Loucy (cell line): ENCODE measurements around the gene CABLES1.

Experiments used
- H2AFZ ChIP-seq: fragments of 200-600 bp; sonication (generic); 2 replicates; pipeline ENCODE4 v1.6.0; 2016; ENCODE audit warnings: antibody characterized with exemption, mild to moderate bottlenecking, low read length, moderate library complexity
- H3F3A ChIP-seq: fragments of 200-600 bp; 2 replicates; pipeline ENCODE4 v1.6.0; 2016; ENCODE audit warnings: antibody characterized with exemption, low read depth, mild to moderate bottlenecking
- H3K27me3 ChIP-seq: fragments of 200-600 bp; sonication (generic); 2 replicates; pipeline ENCODE4 v1.6.1; 2014; ENCODE audit warnings: low read length, mild to moderate bottlenecking; ENCODE audit not compliant: insufficient read depth, poor library complexity, severe bottlenecking
- H3K36me3 ChIP-seq: fragments of 200-600 bp; sonication (generic); 2 replicates; pipeline ENCODE4 v1.6.1; 2016; ENCODE audit warnings: low read length; ENCODE audit not compliant: insufficient read depth
- H3K4me1 ChIP-seq: fragments of 200-600 bp; sonication (generic); 2 replicates; pipeline ENCODE4 v1.5.1; 2014; ENCODE audit warnings: low read length, mild to moderate bottlenecking; ENCODE audit not compliant: insufficient read depth, poor library complexity, severe bottlenecking
- H3K4me2 ChIP-seq: fragments of 200-600 bp; sonication (generic); 2 replicates; pipeline ENCODE4 v1.6.0; 2014; ENCODE audit warnings: antibody characterized with exemption, low read length, low read depth, mild to moderate bottlenecking; ENCODE audit not compliant: poor library complexity, severe bottlenecking
- H3K4me3 ChIP-seq: fragments of 200-600 bp; sonication (generic); 2 replicates; pipeline ENCODE4 v1.5.1; 2014; ENCODE audit warnings: low read length, mild to moderate bottlenecking, mixed read lengths; ENCODE audit not compliant: poor library complexity, severe bottlenecking
- H3K79me2 ChIP-seq: fragments of 200-600 bp; sonication (generic); 2 replicates; pipeline ENCODE4 v1.6.1; 2014; ENCODE audit warnings: low read length; ENCODE audit not compliant: insufficient read depth
- H3K9ac ChIP-seq: fragments of 200-600 bp; sonication (generic); 2 replicates; pipeline ENCODE4 v1.6.0; 2014; ENCODE audit warnings: mild to moderate bottlenecking, low read depth, low read length, moderate library complexity; ENCODE audit not compliant: poor library complexity, severe bottlenecking
- H3K9me2 ChIP-seq: fragments of 200-600 bp; sonication (generic); replicated peaks from 2 replicates; pipeline ENCODE4 v1.6.1; 2016; ENCODE audit warnings: low read depth, low read length, mixed read lengths
- H3K9me3 ChIP-seq: fragments of 200-600 bp; sonication (generic); 2 replicates; pipeline ENCODE4 v1.6.1; 2014; ENCODE audit warnings: mild to moderate bottlenecking, antibody characterized with exemption, low read length, low read depth; ENCODE audit not compliant: insufficient read depth
- H4K20me1 ChIP-seq: fragments of 200-600 bp; sonication (generic); 2 replicates; pipeline ENCODE4 v1.6.0; 2014; ENCODE audit warnings: antibody characterized with exemption, low read length, mild to moderate bottlenecking; ENCODE audit not compliant: insufficient read depth, poor library complexity, severe bottlenecking
- EZH2phosphoT487 ChIP-seq: fragments of 200-600 bp; IDR thresholded peaks from 2 replicates; pipeline ENCODE4 v1.6.1; 2018; ENCODE audit warnings: antibody characterized with exemption, mild to moderate bottlenecking, moderate library complexity, borderline replicate concordance
- TF ChIP-seq, protein P1 (sequence below): fragments of 200-600 bp; sonication (generic); conservative IDR thresholded peaks from 2 replicates; pipeline ENCODE4 v1.5.1; 2014; ENCODE audit warnings: mild to moderate bottlenecking, antibody characterized with exemption, low read length

The CABLES1 gene

DNA sequence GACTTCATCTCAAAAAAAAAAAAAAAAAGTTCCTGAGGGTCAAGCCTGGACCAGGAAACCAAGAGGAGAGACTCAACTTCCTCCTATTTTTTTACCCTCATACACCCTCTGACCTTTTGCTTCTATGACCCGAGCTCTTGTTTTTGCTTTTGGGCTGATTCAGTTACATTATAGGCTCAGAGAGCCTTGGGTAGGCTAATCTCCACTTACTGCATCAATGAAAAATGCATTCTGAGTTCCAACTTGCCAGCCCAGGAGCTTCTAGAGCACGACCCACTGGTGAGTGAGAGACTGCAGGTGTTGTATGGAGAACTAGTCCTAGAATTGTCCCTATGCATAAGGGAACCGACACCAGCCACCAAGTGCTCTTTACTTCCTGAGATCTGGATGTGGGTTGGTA is 91.1 kb downstream of the CABLES1 start:
- no peak overlapping the region for H3K4me2 ChIP-seq
- no peak overlapping the region for H2AFZ ChIP-seq
- TF ChIP-seq, protein P1, sequence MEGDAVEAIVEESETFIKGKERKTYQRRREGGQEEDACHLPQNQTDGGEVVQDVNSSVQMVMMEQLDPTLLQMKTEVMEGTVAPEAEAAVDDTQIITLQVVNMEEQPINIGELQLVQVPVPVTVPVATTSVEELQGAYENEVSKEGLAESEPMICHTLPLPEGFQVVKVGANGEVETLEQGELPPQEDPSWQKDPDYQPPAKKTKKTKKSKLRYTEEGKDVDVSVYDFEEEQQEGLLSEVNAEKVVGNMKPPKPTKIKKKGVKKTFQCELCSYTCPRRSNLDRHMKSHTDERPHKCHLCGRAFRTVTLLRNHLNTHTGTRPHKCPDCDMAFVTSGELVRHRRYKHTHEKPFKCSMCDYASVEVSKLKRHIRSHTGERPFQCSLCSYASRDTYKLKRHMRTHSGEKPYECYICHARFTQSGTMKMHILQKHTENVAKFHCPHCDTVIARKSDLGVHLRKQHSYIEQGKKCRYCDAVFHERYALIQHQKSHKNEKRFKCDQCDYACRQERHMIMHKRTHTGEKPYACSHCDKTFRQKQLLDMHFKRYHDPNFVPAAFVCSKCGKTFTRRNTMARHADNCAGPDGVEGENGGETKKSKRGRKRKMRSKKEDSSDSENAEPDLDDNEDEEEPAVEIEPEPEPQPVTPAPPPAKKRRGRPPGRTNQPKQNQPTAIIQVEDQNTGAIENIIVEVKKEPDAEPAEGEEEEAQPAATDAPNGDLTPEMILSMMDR, result no peak
- no peak for TF ChIP-seq EZH2phosphoT487
- H3K36me3 ChIP-seq, result peaks cover 3% of the 10 kb centered on the region; the same call in 1 of the 2 replicates
- H3F3A ChIP-seq, result no peaks in the 10 kb centered on the region; the same call in 1 of the 2 replicates
- peaks cover 48% of the 10 kb centered on the region for H3K4me1 ChIP-seq
- no peaks in the 10 kb centered on the region for H3K79me2 ChIP-seq
- H3K9ac ChIP-seq, result no peak overlapping the region
- no peaks in the 10 kb centered on the region for H3K9me3 ChIP-seq
- no peaks in the 10 kb centered on the region for H3K27me3 ChIP-seq
- H3K4me3 ChIP-seq, result no peak overlapping the region
- no peaks in the 10 kb centered on the region for H4K20me1 ChIP-seq
- no peaks in the 10 kb centered on the region for H3K9me2 ChIP-seq

DNA sequence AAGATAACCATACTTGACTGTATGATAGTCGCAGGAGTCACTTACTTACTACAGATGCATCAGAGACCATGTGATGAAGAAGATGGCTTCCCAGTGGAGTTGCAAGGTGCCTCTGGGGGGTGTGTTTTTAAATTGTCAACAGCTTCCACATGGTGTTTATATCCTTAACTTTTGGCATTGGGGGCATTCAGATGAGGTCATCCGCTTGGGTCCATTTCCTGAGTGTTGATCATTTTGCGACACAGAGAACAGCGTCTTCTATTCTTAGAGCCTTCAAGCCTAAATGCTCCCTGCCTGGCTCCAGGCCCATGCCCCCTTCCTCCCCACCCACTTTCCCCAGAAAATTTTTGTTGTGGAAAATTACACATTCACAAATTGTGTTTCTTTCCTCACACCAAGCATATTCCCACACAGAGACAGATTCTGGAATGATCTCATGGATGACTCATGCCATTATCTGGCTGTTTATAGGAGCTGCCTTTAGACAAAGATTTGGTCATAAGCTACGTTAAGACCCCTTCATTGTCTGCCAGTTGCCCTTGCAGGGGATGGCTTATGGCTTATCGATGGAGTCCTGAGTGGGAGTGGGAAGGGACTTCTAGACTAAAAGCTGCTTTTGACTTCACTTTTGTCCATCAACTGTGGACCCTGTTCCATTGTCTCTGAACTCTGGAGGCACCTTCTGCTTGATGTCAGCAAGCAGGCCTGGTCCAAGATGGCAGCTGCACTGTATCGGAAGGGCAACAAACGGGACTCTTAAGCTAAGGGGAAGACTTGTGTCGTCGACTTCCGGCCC is 91.8 kb downstream of the CABLES1 start:
- Histone ChIP-seq H3K4me2 (no peak overlapping the region), H4K20me1 (no peaks in the 10 kb centered on the region), H3K4me3 (no peak overlapping the region), H3K9me2 (no peaks in the 10 kb centered on the region), H3K9me3 (no peaks in the 10 kb centered on the region), H3K36me3 (0 out of 2 replicates have a peak, but pooled peaks cover 3% of the 10 kb centered on the region), H3K9ac (no peak overlapping the region), H3F3A (peaks cover 5% of the 10 kb centered on the region), H2AFZ (no peak overlapping the region), H3K79me2 (no peaks in the 10 kb centered on the region), H3K27me3 (no peaks in the 10 kb centered on the region), H3K4me1 (peaks cover 55% of the 10 kb centered on the region)
- TF ChIP-seq EZH2phosphoT487, result no peak
- TF ChIP-seq, protein P1, result no peak

DNA sequence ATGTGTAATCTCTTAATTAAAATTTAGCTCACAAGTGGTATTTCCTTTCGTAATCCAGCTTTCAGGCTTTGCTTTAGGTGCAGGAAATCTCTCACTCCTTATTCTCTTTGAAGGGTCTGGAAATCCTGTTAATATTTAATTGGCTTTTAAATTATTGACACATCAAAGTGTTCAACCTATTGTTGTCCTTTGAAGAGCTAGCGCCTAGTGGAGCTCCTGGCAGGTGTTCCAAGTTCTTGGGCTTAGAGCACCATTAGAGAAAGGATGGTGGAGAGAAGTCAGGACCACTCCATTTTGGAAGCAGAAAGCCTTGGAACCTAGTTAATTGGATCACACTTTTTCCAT is 92.4 kb downstream of the CABLES1 start:
- H3K4me1 ChIP-seq, result peaks cover 60% of the 10 kb centered on the region
- H3K79me2 ChIP-seq, result no peaks in the 10 kb centered on the region
- peak overlapping the region; percentile 48 for H3K9ac ChIP-seq
- peaks cover 5% of the 10 kb centered on the region for H3F3A ChIP-seq
- H3K9me2 ChIP-seq, result no peaks in the 10 kb centered on the region
- H3K27me3 ChIP-seq, result no peaks in the 10 kb centered on the region
- H3K4me2 ChIP-seq, result peak overlapping the region; percentile 15
- H3K36me3 ChIP-seq, result 0 out of 2 replicates have a peak, but pooled peaks cover 3% of the 10 kb centered on the region
- no peak overlapping the region for H3K4me3 ChIP-seq
- TF ChIP-seq, protein P1, result no peak
- TF ChIP-seq EZH2phosphoT487, result no peak
- H3K9me3 ChIP-seq, result no peaks in the 10 kb centered on the region
- H2AFZ ChIP-seq, result no peak overlapping the region
- no peaks in the 10 kb centered on the region for H4K20me1 ChIP-seq
